WTC11 (cell line): ENCODE results near the gene SNX32.

Experiments
- CREB1 ChIP-seq: sonication (generic); formaldehyde crosslinking; IDR thresholded peaks from 2 replicates; pipeline ENCODE4 v1.8.0; 2023; ENCODE audit warnings: mild to moderate bottlenecking, missing genetic modification reagents
- CTCF ChIP-seq: fragments of 200-600 bp; IDR thresholded peaks from 2 replicates; pipeline ENCODE4 v1.8.0; 2022; ENCODE audit warnings: antibody characterized with exemption
- FOXK1 ChIP-seq: sonication (generic); formaldehyde crosslinking; IDR thresholded peaks from 2 replicates; pipeline ENCODE4 v1.8.0; 2022; ENCODE audit warnings: mild to moderate bottlenecking, moderate library complexity, missing genetic modification reagents
- NFYB ChIP-seq: sonication (generic); formaldehyde crosslinking; conservative IDR thresholded peaks from 2 replicates; pipeline ENCODE4 v1.8.0; 2022; ENCODE audit warnings: low read depth, missing genetic modification reagents
- NR3C1 ChIP-seq: sonication (generic); formaldehyde crosslinking; conservative IDR thresholded peaks from 2 replicates; pipeline ENCODE4 v1.8.1; 2023; ENCODE audit warnings: low read depth, mild to moderate bottlenecking, missing genetic modification reagents
- USF1 ChIP-seq: sonication (generic); formaldehyde crosslinking; IDR thresholded peaks from 2 replicates; pipeline ENCODE4 v1.8.0; 2022; ENCODE audit warnings: mild to moderate bottlenecking, missing genetic modification reagents
- ZNF423 ChIP-seq: fragments of 250-450 bp; sonication (Bioruptor Pico); IDR thresholded peaks from 2 replicates; pipeline ENCODE4 v2.1.2; 2022; ENCODE audit warnings: mild to moderate bottlenecking, moderate library complexity

GRCh38 chr11:65862941-65863888 lies 29.5 kb downstream of the SNX32 start:
- TF ChIP-seq NFYB (CRISPR knock-in tag) (no peak), NR3C1 (no peak), FOXK1 (CRISPR knock-in tag) (no peak), CTCF (no peak), USF1 (no peak), CREB1 (CRISPR knock-in tag) (no peak), ZNF423 (CRISPR knock-in tag) (no peak)
